ENCODE measurements around the gene HBP1.
"Not testable (repeated sequence)": the region's sequence is repeated elsewhere in the genome, so short reads cannot be mapped to it uniquely, and the experiment has no call there.

HBP1 gene

GRCh38 chr7:107233174-107233573 is 64.4 kb downstream of the HBP1 start:
- no peak for DNase-seq

- no peak for DNase-seq
Measured at GRCh38 chr7:107233981-107234380, 65.2 kb downstream of the HBP1 start.

DNA sequence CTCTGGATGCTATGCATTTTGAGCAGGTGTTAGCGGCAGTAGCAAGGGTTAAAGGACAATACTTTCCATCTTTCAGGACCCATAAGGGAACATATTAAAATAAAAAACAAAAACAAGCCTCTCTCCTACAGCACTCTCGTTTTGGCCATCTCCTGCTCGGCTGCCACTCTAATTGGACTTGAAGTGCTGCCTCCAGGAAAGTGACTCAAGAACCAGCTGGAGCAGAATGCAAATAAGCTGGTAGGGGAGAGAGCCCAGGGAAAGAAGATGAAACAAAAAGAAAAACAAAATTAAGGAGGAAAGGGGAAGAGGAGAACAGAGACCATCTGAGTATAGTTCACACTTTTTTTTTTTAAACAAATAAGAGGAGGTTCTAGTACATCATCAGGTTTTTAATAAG is 65.6 kb downstream of the HBP1 start:
- no peak for DNase-seq

DNA sequence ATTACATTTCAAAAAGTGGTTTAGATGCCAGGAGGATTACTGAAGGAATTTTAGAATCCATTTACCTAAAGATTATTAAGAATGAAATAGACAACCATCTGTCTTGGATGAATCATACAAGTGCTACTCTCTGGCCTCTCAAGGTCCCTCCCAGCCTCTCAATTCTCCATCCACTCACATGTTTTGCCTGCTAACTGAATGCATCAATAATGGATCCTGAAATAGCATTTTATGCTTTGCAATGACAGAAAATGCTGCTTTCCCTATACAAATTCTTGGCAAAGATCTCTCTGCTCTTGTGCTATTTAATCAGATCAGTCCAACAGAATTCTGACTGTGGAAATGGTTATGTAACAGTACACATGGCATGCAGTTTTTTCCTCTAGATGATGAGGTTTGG is 68.1 kb downstream of the HBP1 start:
- DNase-seq, result no peak

- DNase-seq, result no peak
Measured at GRCh38 chr7:107237451-107237850, 68.6 kb downstream of the HBP1 start.

DNA sequence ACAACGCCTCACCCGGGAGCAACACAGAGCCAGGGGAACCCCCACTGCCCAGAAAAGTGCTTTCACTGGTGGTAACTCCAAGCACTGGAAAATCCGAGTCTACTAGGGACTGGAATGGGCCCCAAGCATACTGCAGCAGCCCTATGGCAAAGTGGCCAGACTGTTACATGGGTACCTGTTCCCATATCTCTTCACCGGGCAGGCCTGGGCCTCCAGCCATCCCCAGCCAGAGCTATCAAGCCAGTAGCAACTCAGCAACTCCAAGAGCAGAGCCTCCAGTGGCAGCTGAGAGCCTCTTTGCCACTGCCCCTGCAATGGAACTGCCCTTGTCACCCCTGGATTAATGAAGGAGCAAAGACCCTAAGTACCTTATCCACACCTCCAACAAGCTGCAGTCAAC is 73.5 kb downstream of the HBP1 start:
- DNase-seq, result no peak

GRCh38 chr7:107244613-107245012 is 75.8 kb downstream of the HBP1 start:
- DNase-seq, result no peak

DNA sequence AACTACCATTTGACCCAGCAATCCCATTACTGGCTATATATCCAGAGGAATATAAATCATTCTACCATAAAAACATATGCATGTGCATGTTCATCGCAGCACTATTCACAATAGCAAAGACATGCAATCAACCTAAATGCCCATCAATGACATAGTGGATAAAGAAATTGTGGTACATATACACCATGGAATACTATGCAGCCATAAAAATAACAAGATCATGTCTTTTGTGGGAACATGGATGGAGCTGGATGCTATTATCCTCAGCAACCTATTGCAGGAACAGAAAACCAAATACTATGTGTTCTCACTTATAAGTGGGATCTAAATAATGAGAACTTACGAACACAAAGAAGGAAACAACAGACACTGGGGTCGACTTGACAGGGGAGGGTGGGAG is 78.0 kb downstream of the HBP1 start:
- not testable (repeated sequence) for DNase-seq

GRCh38 chr7:107248551-107249316 is 79.9 kb downstream of the HBP1 start:
- DNase-seq, result no peak

DNA sequence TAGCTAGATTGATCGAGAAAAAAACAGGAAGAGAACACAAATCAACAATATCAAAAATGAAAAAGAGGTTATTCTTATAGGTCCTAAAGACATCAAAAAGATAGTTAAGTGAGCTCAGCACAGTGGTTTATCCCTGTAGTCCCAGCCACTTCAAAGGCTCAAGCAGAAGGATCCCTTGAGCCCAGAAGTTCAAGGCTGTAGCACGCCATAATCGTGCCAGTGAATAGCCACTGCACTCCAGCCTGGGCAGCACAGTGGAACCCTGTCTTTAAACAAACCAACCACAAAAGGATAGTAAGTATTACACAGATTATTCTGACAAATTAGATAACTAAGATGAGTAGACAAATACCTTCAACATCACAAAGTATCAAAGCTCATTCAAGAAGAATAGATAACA is 83.2 kb downstream of the HBP1 start:
- no peak for DNase-seq

Data from SHP77 treated with DMSO at 0.1 percent for 48 hours (cell line).